Smooth muscle cell (in vitro differentiated cells): Measurements from ENCODE around the gene SPAG8. TPM values are rescaled to one million over a fixed set of nuclear protein-coding genes. Genes with fewer than 3 reads are reported as not detected.
A peak's percentile ranks its signal among the peaks of the same experiment; 100 is the strongest.

Experiments
- DNase-seq: peaks from one replicate; lab custom pipeline; 2025; ENCODE audit not compliant: unreplicated experiment; lab: John Stamatoyannopoulos, UW
- H2AFZ ChIP-seq: fragments of 200-600 bp; sonication (generic); 2 replicates; pipeline ENCODE4 v1.6.0; 2016; ENCODE audit warnings: antibody characterized with exemption, low read depth, mild to moderate bottlenecking
- H3F3A ChIP-seq: fragments of 200-600 bp; sonication (generic); 2 replicates; pipeline ENCODE4 v1.6.0; 2017; ENCODE audit warnings: antibody characterized with exemption, low read depth
- H3K27ac ChIP-seq: fragments of 200-600 bp; sonication (generic); 2 replicates; pipeline ENCODE4 v1.5.1; 2016; ENCODE audit warnings: low read depth, mild to moderate bottlenecking
- H3K27me3 ChIP-seq: fragments of 200-600 bp; sonication (generic); 2 replicates; pipeline ENCODE4 v1.6.1; 2016; ENCODE audit warnings: low read depth, mild to moderate bottlenecking
- H3K36me3 ChIP-seq: fragments of 200-600 bp; sonication (generic); 2 replicates; pipeline ENCODE4 v1.5.1; 2016; ENCODE audit warnings: low read depth
- H3K4me1 ChIP-seq: fragments of 200-600 bp; sonication (generic); 2 replicates; pipeline ENCODE4 v1.5.1; 2016; ENCODE audit warnings: low read depth
- H3K4me2 ChIP-seq: fragments of 200-600 bp; sonication (generic); 2 replicates; pipeline ENCODE4 v1.6.0; 2016; ENCODE audit warnings: mild to moderate bottlenecking
- H3K4me3 ChIP-seq: fragments of 200-600 bp; sonication (generic); 2 replicates; pipeline ENCODE4 v1.5.1; 2016; ENCODE audit warnings: mild to moderate bottlenecking
- H3K79me2 ChIP-seq: fragments of 200-600 bp; sonication (generic); 2 replicates; pipeline ENCODE4 v1.6.0; 2016; ENCODE audit warnings: low read depth, mild to moderate bottlenecking
- H3K9ac ChIP-seq: fragments of 200-600 bp; sonication (generic); 2 replicates; pipeline ENCODE4 v1.6.0; 2016; ENCODE audit warnings: low read depth
- H3K9me3 ChIP-seq: fragments of 200-600 bp; sonication (generic); replicated peaks from 2 replicates; pipeline ENCODE4 v1.5.1; 2016; ENCODE audit warnings: low read depth
- H4K20me1 ChIP-seq: fragments of 200-600 bp; sonication (generic); 2 replicates; pipeline ENCODE4 v1.6.0; 2016; ENCODE audit warnings: low read depth
- CTCF ChIP-seq: fragments of 200-600 bp; sonication (generic); IDR thresholded peaks from 2 replicates; pipeline ENCODE4 v1.5.1; 2017; ENCODE audit warnings: borderline replicate concordance, mild to moderate bottlenecking, antibody characterized with exemption; ENCODE audit not compliant: insufficient read depth, poor library complexity, severe bottlenecking
- WGBS: methylation state at CpG from one replicate; pipeline ENCODE4 v1.1.7; 2016; ENCODE audit warnings: low lambda C conversion rate; 5-methylcytosine and 5-hydroxymethylcytosine counted together
- polyA plus RNA-seq: library from polyadenylated mRNA; unstranded; fragments of >200 nt; fragmentation: Nextera tagmentation; extraction: Ambion mirVana; gene quantifications from 2 replicates; pipeline ENCODE4 v1.2.1, GENCODE V29; 2016
- total RNA-seq: library from RNA; depleted of rRNA; stranded (reverse); fragments of >200 nt; gene quantifications from 2 replicates; pipeline ENCODE4 v1.2.3, GENCODE V29; 2014

The SPAG8 gene
- total and polyA plus RNA-seq, 2 experiments from 2014 or later: 1.2 TPM; not detected in 1

- TF ChIP-seq CTCF: no peak
- H2AFZ ChIP-seq: peak within 1 kb of the TSS; percentile 87
- no peaks in the 10 kb centered on the region for H3F3A ChIP-seq
- H4K20me1 ChIP-seq: no peaks in the 10 kb centered on the region
- no peaks in the 10 kb centered on the region for H3K79me2 ChIP-seq
- no peaks in the 10 kb centered on the region for H3K36me3 ChIP-seq
- DNase-seq: peak; percentile 27
- no peaks in the 10 kb centered on the region for H3K9me3 ChIP-seq
- peak within 1 kb of the TSS; percentile 47 for H3K9ac ChIP-seq
- peaks cover 12% of the 10 kb centered on the region for H3K4me1 ChIP-seq
- WGBS: 2% methylated on average over 29 of the region's 64 CpGs
- peak within 1 kb of the TSS; percentile 57 for H3K4me3 ChIP-seq
- no peaks in the 10 kb centered on the region for H3K27me3 ChIP-seq
- H3K27ac ChIP-seq: no peak within 1 kb of the TSS
- H3K4me2 ChIP-seq: peak within 1 kb of the TSS; percentile 91
Observed at GRCh38 chr9:35791297-35791921, 20.7 kb downstream of the SPAG8 start, which contains the start of gene NPR2. NPR2 (plus strand) TSS chr9:35791591; CDS start chr9:35792409, 818 bp downstream.

GRCh38 chr9:35790385-35791296, 21.4 kb downstream of the SPAG8 start:
- 24% methylated on average over 34 of the region's 37 CpGs for WGBS
- peak; percentile 84 for TF ChIP-seq CTCF
- Histone ChIP-seq H3K9me3 (no peaks in the 10 kb centered on the region), H3K79me2 (no peaks in the 10 kb centered on the region), H3K27me3 (no peaks in the 10 kb centered on the region), H4K20me1 (no peaks in the 10 kb centered on the region), H3K4me3 (peak overlapping the region; percentile 57), H2AFZ (peak overlapping the region; percentile 87), H3K36me3 (no peaks in the 10 kb centered on the region), H3K4me2 (peak overlapping the region; percentile 91), H3K4me1 (peaks cover 12% of the 10 kb centered on the region), H3K9ac (no peak overlapping the region), H3F3A (no peaks in the 10 kb centered on the region), H3K27ac (no peak overlapping the region)
- DNase-seq: peak; percentile 17

- H3K27me3 ChIP-seq: no peaks in the 10 kb centered on the region
- no peaks in the 10 kb centered on the region for H3K36me3 ChIP-seq
- no peaks in the 10 kb centered on the region for H3K79me2 ChIP-seq
- TF ChIP-seq CTCF: no peak
- no peaks in the 10 kb centered on the region for H4K20me1 ChIP-seq
- no peaks in the 10 kb centered on the region for H3F3A ChIP-seq
- H3K9ac ChIP-seq: no peak overlapping the region
- H3K4me2 ChIP-seq: no peak overlapping the region
- no peaks in the 10 kb centered on the region for H3K9me3 ChIP-seq
- no peak overlapping the region for H3K4me3 ChIP-seq
- peaks cover 12% of the 10 kb centered on the region for H3K4me1 ChIP-seq
- 42% methylated on average over 4 of the region's 4 CpGs for WGBS
- H2AFZ ChIP-seq: no peak overlapping the region
- DNase-seq: no peak
- H3K27ac ChIP-seq: no peak overlapping the region
Observed at GRCh38 chr9:35790025-35790384, 22.1 kb downstream of the SPAG8 start.
